ENCODE data around the gene FKBP4. TPM values are rescaled to one million over a fixed set of nuclear protein-coding genes. Genes with fewer than 3 reads are reported as not detected.

The FKBP4 gene
- total and polyA plus RNA-seq, 2 of the 13 experiments (the other 11 are each of a cell fraction or from before 2014, with no cell fraction given) = 25.7 to 66.1 TPM

- TF ChIP-seq ZNF276 (CRISPR knock-in tag; IDR thresholded peaks at IDR 0.05; ENCODE audit: low read depth) = peak; percentile 36; the same call in 1 of the 2 replicates
- TF ChIP-seq RBM39 (IDR thresholded peaks at IDR 0.05; ENCODE audit: low read depth, low read length, poor library complexity, severe bottlenecking) = peak; percentile 59
- TF ChIP-seq KDM4B (CRISPR knock-in tag; IDR thresholded peaks at IDR 0.05) = no peak
- peak; percentile 85 for TF ChIP-seq TFDP2 (CRISPR knock-in tag; IDR thresholded peaks at IDR 0.05)
- TF ChIP-seq MYC (CRISPR knock-in tag; IDR thresholded peaks at IDR 0.05; ENCODE audit: borderline replicate concordance) = peak; percentile 88
- 0 out of 2 replicates have a peak, but pooled peaks have one; percentile 39 for TF ChIP-seq GATAD1 (CRISPR knock-in tag; IDR thresholded peaks at IDR 0.05)
- no peak for TF ChIP-seq ZSCAN22 (CRISPR knock-in tag; IDR thresholded peaks at IDR 0.05)
- no peak for TF ChIP-seq HMG20B (CRISPR knock-in tag; conservative IDR thresholded peaks at IDR 0.05)
- no peak for TF ChIP-seq ZBTB3 (CRISPR knock-in tag; IDR thresholded peaks at IDR 0.05; ENCODE audit: borderline replicate concordance, low read depth)
- TF ChIP-seq AHDC1 (CRISPR knock-in tag; IDR thresholded peaks at IDR 0.05; ENCODE audit: borderline replicate concordance) = no peak
- no peak for TF ChIP-seq SNAPC5 (CRISPR knock-in tag; IDR thresholded peaks at IDR 0.05; ENCODE audit: borderline replicate concordance)
- TF ChIP-seq ZNF207 (IDR thresholded peaks at IDR 0.05; ENCODE audit: borderline replicate concordance) = no peak
- no peak for TF ChIP-seq SCMH1 (CRISPR knock-in tag; IDR thresholded peaks at IDR 0.05; ENCODE audit: borderline replicate concordance)
- no peak for TF ChIP-seq ATF4 (CRISPR knock-in tag; IDR thresholded peaks at IDR 0.05)
- peak; percentile 42; the same call in 1 of the 2 replicates for TF ChIP-seq ZBTB43 (CRISPR knock-in tag; conservative IDR thresholded peaks at IDR 0.05)
- no peak for TF ChIP-seq ATAD3A (CRISPR knock-in tag; IDR thresholded peaks at IDR 0.05)
- TF ChIP-seq NONO (IDR thresholded peaks at IDR 0.05) = no peak
- TF ChIP-seq NONO (CRISPR knock-in tag; conservative IDR thresholded peaks at IDR 0.05) = peak; percentile 52; the same call in 1 of the 2 replicates
These were observed at the start of gene FKBP4 (continued) for GRCh38 chr12:2794736-2795289.

Measured in HepG2 (cell line).